ENCODE measurements around the gene KSR2. TPM values are rescaled to one million over a fixed set of nuclear protein-coding genes. Genes with fewer than 3 reads are reported as not detected.

The KSR2 gene
- total RNA-seq, 2 donors from 2014 or later = 1.1 to 2.0 TPM

DNA sequence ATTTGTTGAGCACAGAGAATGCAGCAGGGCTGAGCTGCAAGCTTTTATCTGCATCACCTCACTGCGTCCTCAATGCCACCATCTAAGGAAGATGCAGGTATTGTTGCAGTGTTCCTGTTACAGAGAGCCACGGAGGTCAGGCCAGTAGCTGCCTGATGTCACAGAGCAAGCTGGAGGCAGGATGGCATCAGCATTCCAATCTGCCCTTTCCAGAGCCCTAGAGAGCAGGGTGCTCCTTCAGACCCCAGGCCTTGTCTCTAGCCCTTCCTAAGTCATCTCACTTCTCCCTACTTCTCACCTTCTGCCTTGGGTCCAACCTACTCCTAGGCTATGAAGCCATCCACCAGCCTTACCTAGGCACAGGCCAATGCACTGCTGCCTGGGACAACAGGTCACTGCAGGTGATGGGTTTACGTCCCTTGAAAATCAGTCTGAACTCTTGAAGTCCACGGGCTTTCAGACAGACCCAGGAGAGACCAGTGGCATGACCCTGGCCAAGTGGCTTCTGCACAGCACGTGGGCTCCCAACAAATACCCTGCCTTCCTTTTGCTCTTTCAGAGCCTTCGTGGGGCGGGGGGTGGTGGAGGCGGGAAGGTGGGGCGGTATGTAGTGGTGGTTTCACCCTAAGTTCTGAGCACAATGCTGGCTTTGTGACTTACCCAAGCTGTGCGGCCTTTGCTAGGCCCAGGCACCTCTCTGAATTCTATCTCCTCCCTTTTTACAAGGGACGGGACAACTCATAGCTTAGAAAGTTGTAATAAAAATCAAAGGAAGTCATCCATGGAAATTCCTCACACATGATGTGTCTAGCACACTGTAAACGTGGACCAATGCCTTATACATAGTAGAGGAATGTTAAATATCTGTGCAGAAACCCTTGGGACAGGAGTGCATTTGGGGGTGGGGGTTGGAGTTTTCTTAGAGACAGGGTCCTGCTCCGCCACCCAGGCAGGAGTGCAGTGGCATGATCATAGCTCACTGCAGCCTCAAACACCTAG, 136.0 kb downstream of the KSR2 start:
- TF ChIP-seq, protein P1, sequence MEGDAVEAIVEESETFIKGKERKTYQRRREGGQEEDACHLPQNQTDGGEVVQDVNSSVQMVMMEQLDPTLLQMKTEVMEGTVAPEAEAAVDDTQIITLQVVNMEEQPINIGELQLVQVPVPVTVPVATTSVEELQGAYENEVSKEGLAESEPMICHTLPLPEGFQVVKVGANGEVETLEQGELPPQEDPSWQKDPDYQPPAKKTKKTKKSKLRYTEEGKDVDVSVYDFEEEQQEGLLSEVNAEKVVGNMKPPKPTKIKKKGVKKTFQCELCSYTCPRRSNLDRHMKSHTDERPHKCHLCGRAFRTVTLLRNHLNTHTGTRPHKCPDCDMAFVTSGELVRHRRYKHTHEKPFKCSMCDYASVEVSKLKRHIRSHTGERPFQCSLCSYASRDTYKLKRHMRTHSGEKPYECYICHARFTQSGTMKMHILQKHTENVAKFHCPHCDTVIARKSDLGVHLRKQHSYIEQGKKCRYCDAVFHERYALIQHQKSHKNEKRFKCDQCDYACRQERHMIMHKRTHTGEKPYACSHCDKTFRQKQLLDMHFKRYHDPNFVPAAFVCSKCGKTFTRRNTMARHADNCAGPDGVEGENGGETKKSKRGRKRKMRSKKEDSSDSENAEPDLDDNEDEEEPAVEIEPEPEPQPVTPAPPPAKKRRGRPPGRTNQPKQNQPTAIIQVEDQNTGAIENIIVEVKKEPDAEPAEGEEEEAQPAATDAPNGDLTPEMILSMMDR (conservative IDR thresholded peaks at IDR 0.05) = no peak
- Histone ChIP-seq H3K9ac (ENCODE audit: extremely low read depth, low read length, poor library complexity, severe bottlenecking) (no peak overlapping the region), H3K9me3 (ENCODE audit: control insufficient read depth, low read length) (peaks cover 15% of the 10 kb centered on the region), H3K36me3 (ENCODE audit: control insufficient read depth, insufficient read depth, low read length) (no peaks in the 10 kb centered on the region), H3K27me3 (ENCODE audit: control insufficient read depth, insufficient read depth, low read length, poor library complexity, severe bottlenecking) (no peaks in the 10 kb centered on the region), H3K4me3 (ENCODE audit: low read length) (no peak overlapping the region), H3K4me1 (ENCODE audit: control insufficient read depth, insufficient read depth, low read length) (no peaks in the 10 kb centered on the region), H3K27ac (ENCODE audit: low read depth, low read length) (no peak overlapping the region)
- Mint-ChIP-seq H3K4me1 (peaks cover 2% of the 10 kb centered on the region), H3K4me3 (no peak overlapping the region), H3K27ac (peak overlapping the region; percentile 17), H3K9me3 (peaks cover 22% of the 10 kb centered on the region), H3K27me3 (ENCODE audit: insufficient read depth) (peaks cover 7% of the 10 kb centered on the region), H3K36me3 (ENCODE audit: low read depth) (peaks cover 4% of the 10 kb centered on the region)
- DNase-seq = no peak
- 94 to 96% methylated on average over 5 to 13 of the region's 13 CpGs for WGBS, 2 experiments (ENCODE audit: insufficient coverage in 1 of 2, insufficient read length in 1 of 2)

DNA sequence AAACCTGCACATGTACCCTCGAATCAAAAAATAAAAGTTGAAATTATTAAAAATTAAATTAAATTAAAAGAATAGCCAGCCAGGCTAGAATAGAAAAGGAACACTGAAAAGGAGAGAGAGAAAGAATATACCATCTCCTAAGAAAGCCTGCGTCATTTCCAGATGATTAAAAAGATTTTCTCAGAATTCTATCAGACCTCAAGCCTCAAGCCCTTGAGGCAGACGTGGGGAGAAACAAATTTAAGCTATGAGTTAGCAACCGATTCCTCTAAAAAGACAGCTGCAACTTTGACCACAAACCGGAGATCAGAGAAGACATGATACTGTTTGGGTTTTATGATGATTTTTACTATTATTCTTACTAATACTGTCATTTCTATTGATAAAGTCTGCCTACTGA, 138.3 kb downstream of the KSR2 start:
- Mint-ChIP-seq H3K9me3 (peaks cover 22% of the 10 kb centered on the region), H3K27ac (no peak overlapping the region), H3K4me1 (peaks cover 6% of the 10 kb centered on the region), H3K27me3 (ENCODE audit: insufficient read depth) (peaks cover 4% of the 10 kb centered on the region), H3K36me3 (ENCODE audit: low read depth) (peaks cover 4% of the 10 kb centered on the region), H3K4me3 (no peak overlapping the region)
- Histone ChIP-seq H3K9ac (ENCODE audit: extremely low read depth, low read length, poor library complexity, severe bottlenecking) (no peak overlapping the region), H3K36me3 (ENCODE audit: control insufficient read depth, insufficient read depth, low read length) (no peaks in the 10 kb centered on the region), H3K4me3 (ENCODE audit: low read length) (no peak overlapping the region), H3K27me3 (ENCODE audit: control insufficient read depth, insufficient read depth, low read length, poor library complexity, severe bottlenecking) (no peaks in the 10 kb centered on the region), H3K27ac (ENCODE audit: low read depth, low read length) (no peak overlapping the region), H3K4me1 (ENCODE audit: control insufficient read depth, insufficient read depth, low read length) (no peaks in the 10 kb centered on the region), H3K9me3 (ENCODE audit: control insufficient read depth, low read length) (peaks cover 19% of the 10 kb centered on the region)
- TF ChIP-seq, protein P1 (conservative IDR thresholded peaks at IDR 0.05) = no peak
- DNase-seq = no peak
- WGBS, 2 experiments (ENCODE audit: insufficient coverage in 1 of 2, insufficient read length in 1 of 2) = 80 to 92% methylated on average over 1 to 3 of the region's 5 CpGs

DNA sequence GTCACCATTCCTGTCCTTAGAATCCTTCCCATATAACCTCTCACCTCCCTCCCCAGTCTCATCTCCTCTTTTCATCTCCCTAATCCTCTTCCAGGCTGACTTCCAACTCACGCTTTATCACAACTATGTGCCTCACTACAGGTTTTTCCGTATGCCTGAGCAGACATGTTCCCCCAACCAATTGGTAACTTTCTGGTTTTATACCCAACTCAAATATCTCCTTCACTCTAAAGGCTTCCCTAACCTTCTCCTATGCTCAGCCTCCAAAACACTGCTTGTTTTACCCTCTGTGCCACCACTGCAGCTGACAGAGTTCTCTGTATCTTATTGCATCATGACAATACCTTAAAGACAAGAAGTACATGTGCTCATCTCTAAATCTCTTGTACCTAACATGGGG, 139.7 kb downstream of the KSR2 start:
- 90 to 100% methylated on average over 2 of the region's 2 CpGs for WGBS, 2 experiments (ENCODE audit: insufficient coverage in 1 of 2, insufficient read length in 1 of 2)
- H3K9me3 Mint-ChIP-seq = peaks cover 22% of the 10 kb centered on the region

More for the DNA sequence above, 139.7 kb downstream of the KSR2 start:
- peaks cover 6% of the 10 kb centered on the region for H3K4me1 Mint-ChIP-seq
- TF ChIP-seq, protein P1 (conservative IDR thresholded peaks at IDR 0.05) = no peak
- peaks cover 19% of the 10 kb centered on the region for H3K9me3 ChIP-seq (ENCODE audit: control insufficient read depth, low read length)
- H3K36me3 Mint-ChIP-seq (ENCODE audit: low read depth) = peaks cover 4% of the 10 kb centered on the region
- H3K27me3 ChIP-seq (ENCODE audit: control insufficient read depth, insufficient read depth, low read length, poor library complexity, severe bottlenecking) = no peaks in the 10 kb centered on the region
- H3K4me3 Mint-ChIP-seq = no peak overlapping the region
- peaks cover 4% of the 10 kb centered on the region for H3K27me3 Mint-ChIP-seq (ENCODE audit: insufficient read depth)
- no peak overlapping the region for H3K4me3 ChIP-seq (ENCODE audit: low read length)
- H3K27ac Mint-ChIP-seq = no peak overlapping the region
- H3K4me1 ChIP-seq (ENCODE audit: control insufficient read depth, insufficient read depth, low read length) = no peaks in the 10 kb centered on the region
- H3K9ac ChIP-seq (ENCODE audit: extremely low read depth, low read length, poor library complexity, severe bottlenecking) = no peak overlapping the region
- no peaks in the 10 kb centered on the region for H3K36me3 ChIP-seq (ENCODE audit: control insufficient read depth, insufficient read depth, low read length)
- no peak for DNase-seq
- H3K27ac ChIP-seq (ENCODE audit: low read depth, low read length) = no peak overlapping the region

All from endodermal cell (in vitro differentiated cells).